HG03039 (cell line): ENCODE measurements around the gene SLC35A5.

Experiments
- ATAC-seq: cut with Tn5 transposase; IDR thresholded peaks from one replicate; pipeline ENCODE4 v1.9.1; 2021; ENCODE audit warnings: mild to moderate bottlenecking, moderate library complexity; ENCODE audit not compliant: unreplicated experiment

Gene SLC35A5

GRCh38 chr3:112569265-112569664 lies 7.4 kb downstream of the SLC35A5 start:
- ATAC-seq = no peak

- ATAC-seq = no peak
These were observed 10.9 kb downstream of the SLC35A5 start for GRCh38 chr3:112572701-112573100.

GRCh38 chr3:112579232-112579631 lies 17.4 kb downstream of the SLC35A5 start:
- ATAC-seq = no peak

- no peak for ATAC-seq
These were observed 17.9 kb downstream of the SLC35A5 start for GRCh38 chr3:112579697-112580096.

GRCh38 chr3:112582244-112582874 lies 20.5 kb downstream of the SLC35A5 start:
- no peak for ATAC-seq

- no peak for ATAC-seq
These were observed 21.3 kb downstream of the SLC35A5 start for GRCh38 chr3:112583105-112583504.

- no peak for ATAC-seq
These were observed 23.9 kb downstream of the SLC35A5 start for GRCh38 chr3:112585782-112586181.

GRCh38 chr3:112587336-112587735 lies 25.5 kb downstream of the SLC35A5 start:
- no peak for ATAC-seq

GRCh38 chr3:112593258-112593657 lies 31.4 kb downstream of the SLC35A5 start:
- ATAC-seq = no peak

- no peak for ATAC-seq
These were observed 33.0 kb downstream of the SLC35A5 start for GRCh38 chr3:112594856-112595255.

- ATAC-seq = no peak
These were observed 36.1 kb downstream of the SLC35A5 start for GRCh38 chr3:112597945-112598344.

- no peak for ATAC-seq
These were observed 36.9 kb downstream of the SLC35A5 start for GRCh38 chr3:112598731-112599130.

- ATAC-seq = peak; percentile 64
These were observed 40.5 kb downstream of the SLC35A5 start for GRCh38 chr3:112602217-112602838.

- no peak for ATAC-seq
These were observed 42.7 kb downstream of the SLC35A5 start for GRCh38 chr3:112604536-112604935.

GRCh38 chr3:112605285-112605684 lies 43.4 kb downstream of the SLC35A5 start:
- ATAC-seq = no peak

GRCh38 chr3:112606098-112606497 lies 44.3 kb downstream of the SLC35A5 start:
- no peak for ATAC-seq

- ATAC-seq = no peak
These were observed 46.0 kb downstream of the SLC35A5 start for GRCh38 chr3:112607863-112608262.

- no peak for ATAC-seq
These were observed 48.3 kb downstream of the SLC35A5 start for GRCh38 chr3:112610121-112610520.

GRCh38 chr3:112611752-112612515 lies 50.1 kb downstream of the SLC35A5 start:
- ATAC-seq = no peak

- no peak for ATAC-seq
These were observed 54.3 kb downstream of the SLC35A5 start for GRCh38 chr3:112615989-112616731.

- no peak for ATAC-seq
These were observed 55.4 kb downstream of the SLC35A5 start for GRCh38 chr3:112617285-112617684.
